Adrenal gland (tissue), 5 donors: ENCODE data around the gene AGBL1.

Experiments used
- CTCF ChIP-seq, 6 experiments: fragments of 450-650 bp in 4 of 6; fragments of 200-600 bp in 2 of 6; sonication (generic) in 1 of 6; IDR thresholded peaks; 1 replicate in 5 of 6; 2 replicates in 1 of 6; pipeline versions ENCODE4 v1.5.1 to v1.8.0; 2016 to 2021; ENCODE audit warnings: antibody characterized with exemption in 6 of 6, mild to moderate bottlenecking in 2 of 6, moderate library complexity in 1 of 6
- POLR2A ChIP-seq, 2 donors: fragments of 450-650 bp; IDR thresholded peaks; one replicate each; pipeline ENCODE4 v1.6.1; 2017; ENCODE audit warnings: antibody characterized with exemption in 2 of 2, mild to moderate bottlenecking in 2 of 2, moderate library complexity in 1 of 2
- donor health status: DM: no; HTN: no; CAD: no.

- TF ChIP-seq CTCF (IDR thresholded peaks at IDR 0.05) (no peak), POLR2A (IDR thresholded peaks at IDR 0.05) (no peak)
Observed at GRCh38 chr15:87031540-87032230, 952.0 kb downstream of the AGBL1 start.
